Putamen (tissue), 1 donor: ENCODE results near the gene SNTG2.

Experiments used
- DNase-seq: peaks from one replicate; pipeline ENCODE4 v3.0.0-alpha.2; 2016; ENCODE audit warnings: low spot score

SNTG2 gene

GRCh38 chr2:953975-954686, 3.5 kb downstream of the SNTG2 start:
- DNase-seq = no peak

- DNase-seq = no peak
These were observed 4.0 kb downstream of the SNTG2 start for GRCh38 chr2:954687-955000.

- no peak for DNase-seq
These were observed 5.4 kb downstream of the SNTG2 start for GRCh38 chr2:955829-956731.

GRCh38 chr2:959457-959856, 8.8 kb downstream of the SNTG2 start:
- no peak for DNase-seq

GRCh38 chr2:960061-960736, 9.6 kb downstream of the SNTG2 start:
- no peak for DNase-seq

DNA sequence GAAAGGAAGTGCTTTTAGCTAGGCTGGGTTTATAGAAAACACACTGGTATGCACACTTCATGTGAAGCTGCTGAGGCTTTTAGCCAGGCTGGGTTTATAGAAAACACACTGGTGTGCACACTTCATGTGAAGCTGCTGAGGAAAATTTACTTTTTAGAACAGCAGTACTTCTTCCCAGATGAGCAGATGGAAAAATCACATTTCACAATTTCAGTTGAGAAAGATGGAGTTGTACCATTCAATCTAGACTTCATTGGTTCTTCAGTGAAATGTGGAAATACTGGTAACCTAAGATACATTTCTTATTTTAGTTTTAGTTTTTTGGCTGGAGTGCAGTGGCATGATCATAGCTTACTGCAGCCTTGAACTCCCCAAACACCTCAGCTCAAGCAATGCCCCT, 11.1 kb downstream of the SNTG2 start:
- DNase-seq = no peak

DNA sequence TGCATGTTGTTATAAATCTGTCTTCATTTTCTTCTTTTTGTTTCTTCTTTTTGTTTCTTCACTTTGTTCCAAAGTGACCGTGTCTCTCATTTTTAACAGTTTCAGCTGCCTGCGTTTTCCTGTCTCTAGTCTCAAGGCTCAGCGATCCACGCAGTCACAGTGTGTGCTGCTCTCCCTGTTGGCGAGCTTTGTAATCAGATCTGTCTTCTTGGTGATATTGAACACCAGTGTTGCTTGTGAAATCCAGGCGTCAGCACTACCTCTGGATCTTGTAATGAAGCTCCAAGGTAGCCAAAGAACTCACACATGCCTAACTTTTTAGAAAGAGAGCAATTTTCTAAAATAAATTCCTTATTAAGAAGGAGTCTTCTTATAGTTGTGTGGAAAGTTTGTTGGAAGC, 13.2 kb downstream of the SNTG2 start:
- no peak for DNase-seq

DNA sequence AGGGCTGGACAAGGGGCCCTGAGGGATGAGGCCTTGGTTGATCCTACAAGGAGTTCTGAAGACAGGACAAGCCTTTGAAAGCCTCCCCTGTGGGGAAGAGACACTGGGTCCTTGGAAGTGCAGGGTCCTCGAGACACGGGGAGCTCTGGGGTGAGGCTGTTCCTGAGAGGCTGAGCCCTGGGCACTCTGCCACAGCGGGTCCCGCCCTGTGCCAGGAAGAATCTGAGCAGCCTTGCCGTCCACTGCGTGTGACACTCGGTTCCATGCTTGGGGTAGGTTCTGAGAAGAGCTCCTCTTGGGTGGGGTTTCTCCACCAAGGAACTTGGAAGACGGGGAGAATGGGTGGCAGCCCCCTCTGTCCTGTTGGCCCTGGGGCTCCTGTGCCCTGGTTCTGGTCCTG, 13.9 kb downstream of the SNTG2 start:
- no peak for DNase-seq

DNA sequence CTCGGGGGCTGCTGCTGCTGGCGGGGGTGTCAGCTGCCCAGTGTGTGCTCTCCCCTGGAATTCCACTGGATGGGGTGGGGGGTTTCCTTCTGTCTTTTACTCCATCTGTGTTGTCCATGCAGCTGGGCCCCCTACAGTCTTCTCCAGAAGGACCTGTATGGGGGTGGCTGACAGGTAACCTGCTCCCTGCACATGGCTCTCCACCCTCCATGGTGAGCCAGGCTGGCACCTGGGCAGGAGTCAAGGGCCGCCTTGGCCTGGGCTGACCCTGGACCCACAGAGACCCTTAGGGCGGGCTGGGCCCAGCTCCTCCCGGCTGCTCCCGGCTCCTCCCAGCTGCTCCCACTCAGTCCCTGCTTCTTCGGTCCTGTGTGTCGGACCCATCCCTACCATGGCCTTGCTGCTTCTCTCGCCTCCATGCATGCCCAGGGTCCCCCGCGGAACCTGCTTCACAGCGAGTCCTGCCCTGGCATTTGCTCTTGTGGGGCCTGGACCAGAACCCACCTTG, 15.0 kb downstream of the SNTG2 start:
- DNase-seq = no peak

- DNase-seq = no peak
These were observed 22.5 kb downstream of the SNTG2 start for GRCh38 chr2:973129-973528.

DNA sequence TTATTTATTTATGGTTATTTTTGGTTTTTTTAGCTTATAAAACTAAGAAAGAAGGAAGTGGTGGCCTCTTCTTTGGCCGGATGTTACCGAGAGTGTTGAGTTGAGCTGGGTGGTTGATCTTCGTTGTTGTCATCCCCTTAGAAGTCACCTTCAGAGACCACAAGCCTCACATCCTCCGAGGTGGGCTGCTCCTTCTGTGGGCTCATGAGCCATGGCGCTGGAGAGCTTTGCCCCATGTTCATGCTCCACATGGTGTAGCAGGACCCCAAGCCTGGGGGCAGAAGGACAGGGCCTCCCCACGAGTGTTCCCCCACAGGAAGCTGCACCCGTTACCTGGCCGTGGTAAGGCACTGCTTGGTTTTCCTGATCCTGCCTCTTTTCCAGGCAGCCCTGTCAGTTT, 23.4 kb downstream of the SNTG2 start:
- DNase-seq = no peak

DNA sequence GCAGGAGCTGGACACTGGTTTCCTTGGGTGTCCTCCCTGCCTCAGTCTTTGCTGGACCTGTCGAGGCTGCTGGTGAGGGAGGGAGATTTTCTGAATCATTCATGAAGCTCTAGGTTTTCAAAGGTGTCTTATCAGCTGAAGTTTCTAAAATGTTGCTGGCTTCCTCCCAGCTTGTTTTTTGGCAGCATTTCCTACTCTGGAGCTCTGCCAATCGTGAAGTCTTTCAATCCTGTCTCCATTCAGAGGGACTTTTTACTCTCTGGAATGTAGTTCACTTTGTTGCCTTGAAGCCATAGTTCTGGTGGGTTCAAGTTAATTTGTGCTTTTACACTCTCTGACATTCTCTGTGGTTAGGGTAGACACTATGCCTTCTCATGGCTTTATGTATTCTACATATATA, 23.9 kb downstream of the SNTG2 start:
- DNase-seq = no peak

DNA sequence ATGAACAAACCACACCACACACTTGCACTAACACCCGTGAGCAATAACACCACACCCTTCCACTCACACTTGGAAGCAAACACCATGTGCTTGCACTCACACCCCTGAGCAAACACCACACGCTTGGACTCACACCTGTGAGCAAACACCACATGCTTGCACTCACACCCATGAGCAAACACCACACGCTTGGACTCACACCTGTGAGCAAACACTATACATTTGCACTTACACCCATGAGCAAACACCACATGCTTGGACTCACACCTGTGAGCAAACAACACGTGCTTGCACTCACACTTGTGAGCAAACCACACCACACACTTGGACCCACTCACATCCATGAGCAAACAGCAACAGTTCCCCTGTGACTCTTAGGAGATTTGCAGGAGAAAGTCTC, 24.4 kb downstream of the SNTG2 start:
- no peak for DNase-seq

- DNase-seq = peak; percentile 31
These were observed 28.6 kb downstream of the SNTG2 start for GRCh38 chr2:979069-979928.

DNA sequence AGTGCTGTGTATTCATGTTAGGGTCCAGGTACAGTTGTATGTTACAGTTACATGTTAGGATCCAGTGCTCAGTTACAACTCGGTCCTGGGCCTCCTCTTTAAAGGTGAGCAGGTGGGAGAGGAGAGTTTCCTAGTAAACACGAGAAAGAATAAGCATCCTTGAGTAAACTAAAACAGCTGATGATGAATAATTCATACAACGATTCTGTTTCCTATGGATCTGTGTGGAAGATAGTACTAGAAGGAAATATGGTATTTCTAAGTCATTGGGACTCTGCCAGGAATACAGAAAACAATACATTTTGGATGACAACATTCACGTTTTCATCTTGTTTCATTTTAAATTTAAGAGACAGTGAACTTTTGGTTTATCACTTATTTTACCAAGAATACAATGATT, 29.5 kb downstream of the SNTG2 start:
- no peak for DNase-seq

- DNase-seq = no peak
These were observed 30.6 kb downstream of the SNTG2 start for GRCh38 chr2:981258-981657.

- DNase-seq = no peak
These were observed 31.1 kb downstream of the SNTG2 start for GRCh38 chr2:981759-982158.

DNA sequence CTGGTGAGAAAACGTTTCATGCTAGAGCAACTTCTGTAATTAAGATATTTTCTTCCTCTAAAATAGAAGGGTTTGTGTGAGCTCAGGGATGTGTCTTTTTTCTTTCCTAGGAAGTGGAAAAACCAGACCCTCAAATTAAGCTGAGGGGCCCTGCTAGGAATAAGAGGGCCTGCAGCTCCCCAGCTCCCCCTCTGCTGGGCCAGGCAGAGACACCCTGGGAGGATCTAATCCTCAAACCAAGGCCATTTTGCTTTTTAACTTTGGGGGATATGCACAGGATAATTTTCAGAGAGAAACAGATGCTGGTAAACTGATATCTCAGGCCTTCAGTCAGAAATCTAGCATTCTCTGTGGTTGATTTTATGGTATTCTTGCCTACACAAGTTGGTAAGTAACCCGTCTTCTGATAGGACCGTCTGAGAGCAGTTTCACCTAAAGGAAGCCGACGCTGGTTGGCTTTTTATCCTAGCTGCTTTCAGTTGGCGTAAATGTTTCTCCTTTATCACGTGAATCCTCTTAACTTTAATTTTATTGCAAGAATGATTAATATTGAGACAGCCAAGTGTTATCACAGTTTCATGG, 34.8 kb downstream of the SNTG2 start:
- no peak for DNase-seq

DNA sequence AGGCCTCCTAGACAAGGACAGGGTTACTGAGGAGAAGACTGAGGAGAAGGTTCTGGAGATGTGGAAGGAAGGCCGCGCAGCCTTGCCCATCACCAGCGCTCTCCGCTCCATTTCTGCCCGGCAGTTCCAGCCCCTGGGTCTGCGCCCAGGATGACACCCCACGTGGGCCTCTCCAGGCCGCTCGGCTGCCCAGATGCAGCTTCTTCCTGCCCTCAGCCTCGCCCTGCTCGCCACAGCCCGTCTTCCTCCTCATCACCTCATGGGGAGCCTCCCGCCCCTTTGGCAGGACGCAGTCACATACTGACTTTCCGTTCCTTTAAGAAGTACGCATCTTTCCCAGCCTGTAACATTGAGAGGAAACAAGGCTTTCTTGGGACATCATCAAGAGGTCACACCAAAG, 37.1 kb downstream of the SNTG2 start:
- no peak for DNase-seq

GRCh38 chr2:989781-990467, 39.3 kb downstream of the SNTG2 start:
- no peak for DNase-seq

DNA sequence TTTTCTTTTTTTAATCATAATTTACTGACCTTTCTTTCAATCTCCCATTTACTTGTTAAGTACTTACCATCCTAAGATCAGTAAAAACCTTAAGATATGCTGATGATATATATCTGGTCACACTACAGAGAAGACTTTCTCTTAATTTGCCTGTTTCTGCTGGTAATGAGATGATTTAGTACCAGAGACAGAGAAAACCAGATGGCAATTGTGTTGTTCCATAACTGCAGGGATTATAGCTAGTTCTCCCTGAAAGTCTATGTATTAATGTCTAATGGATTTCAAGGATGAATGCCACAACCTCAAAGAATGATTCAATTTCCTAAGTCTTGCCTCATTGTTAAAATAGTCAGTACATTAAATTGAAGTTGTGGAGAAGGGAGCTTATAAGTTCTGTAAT, 40.3 kb downstream of the SNTG2 start:
- no peak for DNase-seq
